Gastrocnemius medialis (tissue), 4 donors: ENCODE measurements around the gene CDSN. TPM values are rescaled to one million over a fixed set of nuclear protein-coding genes. Genes with fewer than 3 reads are reported as not detected.
"Not testable (repeated sequence)": the region's sequence is repeated elsewhere in the genome, so short reads cannot be mapped to it uniquely, and the experiment has no call there.

Experiments used
- ATAC-seq, 2 donors: fragments of 150-250 bp; one replicate each; pipeline ENCODE4 v1.9.1; 2016
- DNase-seq, 2 donors: peaks; one replicate each; pipeline ENCODE4 v3.0.0-alpha.2; 2019
- H3K27ac ChIP-seq, 4 donors: fragments of 200-600 bp; sonication (generic); 1 replicate in 1 of 4; 2 replicates in 3 of 4; pipeline ENCODE4 v1.5.1; 2016 to 2018; ENCODE audit warnings: mild to moderate bottlenecking in 2 of 4, moderate library complexity in 1 of 4
- H3K27me3 ChIP-seq, 3 donors: fragments of 200-600 bp; sonication (generic) in 2 of 3; 1 replicate in 1 of 3; 2 replicates in 2 of 3; pipeline versions ENCODE4 v1.5.1 to v1.6.0; 2016 to 2019; ENCODE audit warnings: mild to moderate bottlenecking in 1 of 3, moderate library complexity in 1 of 3
- H3K36me3 ChIP-seq, 2 donors: fragments of 200-600 bp; sonication (generic) in 1 of 2; one replicate each; pipeline ENCODE4 v1.5.1; 2017 to 2018
- H3K4me1 ChIP-seq, 2 donors: fragments of 200-600 bp; sonication (generic) in 1 of 2; one replicate each; pipeline ENCODE4 v1.5.1; 2016 to 2017; ENCODE audit warnings: mild to moderate bottlenecking in 2 of 2
- H3K4me3 ChIP-seq, 4 donors: fragments of 200-600 bp; sonication (generic) in 3 of 4; 1 replicate in 1 of 4; 2 replicates in 3 of 4; pipeline ENCODE4 v1.5.1; 2016 to 2019; ENCODE audit warnings: mild to moderate bottlenecking in 2 of 4
- H3K9me3 ChIP-seq, 3 donors: fragments of 200-600 bp; sonication (generic) in 2 of 3; 1 replicate in 1 of 3; 2 replicates in 2 of 3; pipeline ENCODE4 v1.5.1; 2016 to 2019
- CTCF ChIP-seq, 5 experiments: fragments of 450-650 bp in 3 of 5; fragments of 200-600 bp in 2 of 5; sonication (generic) in 2 of 5; IDR thresholded peaks in 4 of 5; conservative IDR thresholded peaks in 1 of 5; 1 replicate in 4 of 5; 2 replicates in 1 of 5; pipeline ENCODE4 v1.5.1; 2016 to 2019; ENCODE audit warnings: antibody characterized with exemption in 5 of 5, mild to moderate bottlenecking in 3 of 5, moderate library complexity in 3 of 5
- POLR2A ChIP-seq, 2 donors: fragments of 450-650 bp; IDR thresholded peaks; one replicate each; pipeline ENCODE4 v1.6.1; 2017; ENCODE audit warnings: antibody characterized with exemption in 2 of 2, mild to moderate bottlenecking in 2 of 2, moderate library complexity in 2 of 2
- in situ Hi-C, 4 donors: fragments of 200-750 bp; cut with MboI; loops; one replicate each; pipeline versions ENCODE4 v1.15.0 to v1.8.0; 2017; ENCODE audit warnings: low sequenced_read_pairs in 4 of 4
- intact Hi-C: fragments of 100-400 bp; cut with DNase I; formaldehyde crosslinking; loops from one replicate; pipeline ENCODE4 v1.15.1; 2023; ENCODE audit warnings: low total_unique reads
- total RNA-seq, 4 donors: library from RNA; depleted of rRNA; stranded (reverse); fragments of >200 nt; gene quantifications; one replicate each; pipeline versions ENCODE4 v1.1.0 to v1.2.3, GENCODE V29; 2016

The CDSN gene
- total RNA-seq = not detected

DNA sequence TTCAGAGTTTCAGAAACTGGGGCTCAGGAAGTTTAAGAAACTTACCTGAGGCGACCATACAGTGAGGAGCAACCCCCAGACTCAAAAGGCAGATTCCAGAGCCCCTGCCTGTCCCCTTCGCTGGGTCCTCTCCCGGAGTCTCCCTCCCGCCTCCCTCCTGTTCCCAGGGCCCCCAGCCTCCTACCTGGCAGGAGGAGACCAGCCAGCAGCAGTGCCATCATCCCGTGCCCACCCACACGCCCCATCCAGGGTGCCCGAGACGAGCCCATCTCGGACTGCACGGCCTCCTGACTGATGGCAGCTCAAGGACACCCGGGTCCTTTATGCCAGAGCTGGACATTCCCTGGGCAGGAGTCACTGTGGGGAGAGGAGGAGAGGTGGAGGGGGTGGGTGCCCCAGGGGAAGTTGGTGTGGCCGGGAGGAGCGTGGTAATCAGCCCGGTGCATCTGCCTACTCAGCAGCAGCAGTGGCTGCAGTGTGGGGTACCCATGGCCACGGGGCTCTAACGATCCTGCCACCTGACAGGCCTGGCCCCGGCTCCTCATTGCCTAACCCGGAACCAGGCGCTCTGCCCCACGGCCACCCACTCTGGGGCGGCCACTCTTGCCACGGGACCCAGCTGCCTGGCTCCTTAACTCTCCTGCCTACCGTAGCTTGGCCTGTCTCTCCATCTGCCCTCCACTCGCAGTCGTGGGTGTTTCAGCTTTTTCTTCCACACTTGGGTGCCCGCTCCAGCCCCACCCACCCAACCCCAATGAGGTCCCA lies at the start of gene CDSN:
CDSN (minus strand) TSS at position 296 of the 765 bp plus-strand sequence; CDS start at position 269, 27 bp downstream.
- Histone ChIP-seq H3K27ac (no peak within 1 kb of the TSS), H3K4me1 (peaks cover 0 to 4% of the 10 kb centered on the region in 2 donors), H3K27me3 (no peaks in the 10 kb centered on the region), H3K36me3 (no peaks in the 10 kb centered on the region), H3K9me3 (no peaks in the 10 kb centered on the region), H3K4me3 (no peak within 1 kb of the TSS)
- no peak for TF ChIP-seq CTCF (IDR thresholded peaks at IDR 0.05 in 4 of 5, conservative IDR thresholded peaks at IDR 0.05 in 1 of 5)
- TF ChIP-seq POLR2A (IDR thresholded peaks at IDR 0.05) = no peak
- intact Hi-C loops (no loop called here), in situ Hi-C loops (no loop called here)
- no peak for ATAC-seq
- no peak for DNase-seq

DNA sequence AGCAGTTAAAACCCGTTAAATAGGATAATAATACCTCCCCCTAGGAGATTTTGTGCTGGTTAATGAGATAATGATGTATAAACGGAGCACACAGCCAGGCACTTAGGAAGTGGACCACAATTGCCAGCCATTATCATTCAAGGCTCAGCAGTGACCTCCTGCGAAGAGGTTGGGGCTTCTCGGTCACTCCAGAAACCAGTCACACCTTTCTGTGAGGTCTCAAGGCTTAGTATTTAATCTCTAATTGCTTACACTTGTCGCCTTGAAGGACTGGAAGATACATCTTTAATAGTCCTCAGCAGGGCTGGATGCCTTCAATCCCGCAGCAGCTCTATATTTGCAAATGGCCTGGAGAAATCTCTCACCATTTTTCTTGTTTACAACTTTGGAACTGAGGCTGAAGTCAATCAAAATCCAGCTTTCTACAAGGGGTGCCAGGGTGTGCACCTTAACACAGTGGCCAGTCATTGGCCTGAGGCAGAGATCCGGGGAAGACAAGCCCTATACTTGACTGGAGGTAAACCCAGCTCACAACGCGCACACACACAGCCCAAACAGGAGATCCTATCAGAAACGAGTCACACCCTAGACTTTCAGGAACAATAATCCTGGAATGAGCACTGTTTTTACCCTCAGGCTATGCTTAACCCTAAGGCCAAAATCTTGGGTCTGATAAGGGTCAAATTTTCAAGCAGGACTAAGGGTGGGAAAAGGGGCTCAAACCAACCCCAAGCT lies 49.0 kb upstream of the CDSN start:
- DNase-seq (no peak), ATAC-seq (no peak)
- Histone ChIP-seq H3K27ac (no peak overlapping the region), H3K9me3 (no peaks in the 10 kb centered on the region), H3K4me1 (no peaks in the 10 kb centered on the region), H3K27me3 (no peaks in the 10 kb centered on the region), H3K36me3 (no peaks in the 10 kb centered on the region), H3K4me3 (no peak overlapping the region)
- TF ChIP-seq POLR2A (IDR thresholded peaks at IDR 0.05) (no peak), CTCF (IDR thresholded peaks at IDR 0.05 in 4 of 5, conservative IDR thresholded peaks at IDR 0.05 in 1 of 5) (no peak)
- in situ Hi-C loops (no loop called here), intact Hi-C loops (no loop called here)

- no peak for TF ChIP-seq CTCF (IDR thresholded peaks at IDR 0.05 in 4 of 5, conservative IDR thresholded peaks at IDR 0.05 in 1 of 5)
- no peak for TF ChIP-seq POLR2A (IDR thresholded peaks at IDR 0.05)
- no peak overlapping the region for H3K4me3 ChIP-seq
- in situ Hi-C loops = no loop called here
Observed at GRCh38 chr6:31168606-31169005, 48.4 kb upstream of the CDSN start.

DNA sequence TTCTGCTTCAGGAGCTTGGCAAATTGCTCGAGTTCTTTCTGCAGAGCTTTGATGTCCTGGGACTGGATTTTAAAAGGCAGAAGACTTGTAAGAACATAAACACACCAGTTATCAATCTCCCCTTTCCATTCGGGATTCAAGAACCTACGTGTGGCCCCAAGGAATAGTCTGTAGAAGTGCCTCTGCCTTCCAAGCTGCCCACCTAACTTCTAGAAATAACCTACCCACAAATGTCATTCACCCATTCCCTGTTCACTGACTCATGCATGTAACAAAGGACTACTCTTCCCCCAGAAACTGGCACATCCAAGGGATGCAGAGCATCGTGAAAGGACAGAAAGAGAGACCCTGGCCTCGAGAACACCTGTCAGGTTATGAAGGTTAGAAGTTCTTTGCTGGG lies 45.7 kb upstream of the CDSN start:
- Histone ChIP-seq H3K27ac (no peak overlapping the region), H3K4me1 (no peaks in the 10 kb centered on the region), H3K4me3 (no peak overlapping the region), H3K9me3 (no peaks in the 10 kb centered on the region), H3K27me3 (no peaks in the 10 kb centered on the region), H3K36me3 (no peaks in the 10 kb centered on the region)
- no peak for DNase-seq
- no peak for ATAC-seq
- TF ChIP-seq CTCF (IDR thresholded peaks at IDR 0.05 in 4 of 5, conservative IDR thresholded peaks at IDR 0.05 in 1 of 5) (no peak), POLR2A (IDR thresholded peaks at IDR 0.05) (no peak)
- in situ Hi-C loops (no loop called here), intact Hi-C loops (no loop called here)

More at GRCh38 chr6:31168606-31169005, 48.4 kb upstream of the CDSN start:
- no peaks in the 10 kb centered on the region for H3K4me1 ChIP-seq
- intact Hi-C loops = no loop called here
- no peak overlapping the region for H3K27ac ChIP-seq
- no peak for ATAC-seq
- no peak for DNase-seq
- no peaks in the 10 kb centered on the region for H3K36me3 ChIP-seq
- H3K27me3 ChIP-seq = no peaks in the 10 kb centered on the region
- no peaks in the 10 kb centered on the region for H3K9me3 ChIP-seq

- ATAC-seq, H3K27me3 ChIP-seq, H3K27ac ChIP-seq, H3K36me3 ChIP-seq, DNase-seq, intact Hi-C loops, H3K9me3 ChIP-seq, in situ Hi-C loops, H3K4me3 ChIP-seq, H3K4me1 ChIP-seq: not testable (repeated sequence)
Observed at GRCh38 chr6:31165064-31165832, 45.0 kb upstream of the CDSN start.

- H3K27me3 ChIP-seq, H3K27ac ChIP-seq, DNase-seq, intact Hi-C loops, H3K4me3 ChIP-seq, ATAC-seq, H3K4me1 ChIP-seq, H3K9me3 ChIP-seq, H3K36me3 ChIP-seq, in situ Hi-C loops: not testable (repeated sequence)
Observed at GRCh38 chr6:31164475-31165063, 44.3 kb upstream of the CDSN start.
